HepG2 (cell line): ENCODE data around the gene NCOA5. TPM values are rescaled to one million over a fixed set of nuclear protein-coding genes. Genes with fewer than 3 reads are reported as not detected.

Experiments
- CAMTA2 ChIP-seq: sonication (generic); formaldehyde crosslinking; IDR thresholded peaks from 2 replicates; pipeline ENCODE4 v1.4.0; 2020; ENCODE audit warnings: mild to moderate bottlenecking, missing genetic modification reagents, borderline replicate concordance
- CREB1 ChIP-seq, 2 experiments: fragments of 450-650 bp in 1 of 2; IDR thresholded peaks; 2 replicates each; pipeline ENCODE4 v1.6.1; 2016 to 2017; ENCODE audit warnings: control low read depth in 1 of 2, mild to moderate bottlenecking in 1 of 2, missing compliant biosample characterization in 1 of 2, missing genetic modification characterization in 1 of 2
- DMTF1 ChIP-seq: sonication (generic); formaldehyde crosslinking; IDR thresholded peaks from 2 replicates; pipeline ENCODE4 v1.4.0; 2020; ENCODE audit warnings: mild to moderate bottlenecking, missing genetic modification reagents
- ELF4 ChIP-seq: sonication (generic); formaldehyde crosslinking; IDR thresholded peaks from 2 replicates; pipeline ENCODE4 v1.5.0; 2020; ENCODE audit warnings: missing genetic modification reagents, mild to moderate bottlenecking, moderate library complexity, borderline replicate concordance
- FIP1L1 ChIP-seq: fragments of 200-400 bp; formaldehyde crosslinking; IDR thresholded peaks from 2 replicates; pipeline ENCODE4 v1.6.1; 2018; ENCODE audit warnings: low read depth, mild to moderate bottlenecking, low read length, moderate library complexity, borderline replicate concordance; ENCODE audit not compliant: insufficient read depth
- GATAD2A ChIP-seq: IDR thresholded peaks from 2 replicates; pipeline ENCODE4 v1.6.1; 2016
- HOXA9 ChIP-seq: sonication (generic); formaldehyde crosslinking; IDR thresholded peaks from 2 replicates; pipeline ENCODE4 v1.8.1; 2022; ENCODE audit warnings: missing genetic modification reagents, mild to moderate bottlenecking, moderate library complexity, borderline replicate concordance
- MAZ ChIP-seq, 2 experiments: sonication (generic) in 1 of 2; formaldehyde crosslinking in 1 of 2; IDR thresholded peaks; 2 replicates each; pipeline versions ENCODE4 v1.5.0 to v1.6.1; 2012 to 2020; ENCODE audit warnings: low read depth in 2 of 2, mild to moderate bottlenecking in 2 of 2, borderline replicate concordance in 1 of 2, improper control_type of control experiment in 1 of 2, low read length in 1 of 2, missing genetic modification reagents in 1 of 2, moderate library complexity in 1 of 2
- MIXL1 ChIP-seq: IDR thresholded peaks from 2 replicates; pipeline ENCODE4 v1.6.1; 2016
- MTERF4 ChIP-seq: sonication (generic); formaldehyde crosslinking; IDR thresholded peaks from 2 replicates; pipeline ENCODE4 v1.8.0; 2023; ENCODE audit warnings: mild to moderate bottlenecking, missing genetic modification reagents
- NFE2L2 ChIP-seq: fragments of 150-350 bp; IDR thresholded peaks from 2 replicates; pipeline ENCODE4 v1.6.1; 2014; ENCODE audit warnings: low read length
- REPIN1 ChIP-seq: sonication (generic); formaldehyde crosslinking; IDR thresholded peaks from 2 replicates; pipeline ENCODE4 v1.8.0; 2022; ENCODE audit warnings: missing genetic modification reagents, low read depth, mild to moderate bottlenecking, borderline replicate concordance
- RNF2 ChIP-seq: fragments of 450-650 bp; conservative IDR thresholded peaks from 2 replicates; pipeline ENCODE4 v1.6.1; 2016; ENCODE audit warnings: low read depth
- SMYD3 ChIP-seq: sonication (generic); formaldehyde crosslinking; IDR thresholded peaks from 2 replicates; pipeline ENCODE4 v1.8.1; 2023; ENCODE audit warnings: mild to moderate bottlenecking, missing genetic modification reagents
- SNRNP70 ChIP-seq: fragments of 200-400 bp; formaldehyde crosslinking; IDR thresholded peaks from 2 replicates; pipeline ENCODE4 v1.6.1; 2017; ENCODE audit warnings: mild to moderate bottlenecking, low read depth, low read length, moderate library complexity
- UBTF ChIP-seq: sonication (generic); formaldehyde crosslinking; IDR thresholded peaks from 2 replicates; pipeline ENCODE4 v1.4.0; 2020; ENCODE audit warnings: mild to moderate bottlenecking, missing genetic modification reagents
- ZBTB8A ChIP-seq: sonication (generic); formaldehyde crosslinking; IDR thresholded peaks from 2 replicates; pipeline ENCODE4 v1.4.0; 2020; ENCODE audit warnings: mild to moderate bottlenecking, low read depth, missing genetic modification reagents, borderline replicate concordance
- ZFP82 ChIP-seq: sonication (generic); formaldehyde crosslinking; IDR thresholded peaks from 2 replicates; pipeline ENCODE4 v1.5.1; 2020; ENCODE audit warnings: mild to moderate bottlenecking, missing genetic modification reagents, borderline replicate concordance
- ZNF136 ChIP-seq: sonication (generic); formaldehyde crosslinking; IDR thresholded peaks from 2 replicates; pipeline ENCODE4 v1.8.1; 2022; ENCODE audit warnings: low read depth, mild to moderate bottlenecking, moderate library complexity, missing genetic modification reagents
- ZNF414 ChIP-seq: sonication (generic); formaldehyde crosslinking; IDR thresholded peaks from 2 replicates; pipeline ENCODE4 v1.5.0; 2020; ENCODE audit warnings: missing genetic modification reagents
- ZNF468 ChIP-seq: sonication (generic); formaldehyde crosslinking; IDR thresholded peaks from 2 replicates; pipeline ENCODE4 v1.8.0; 2022; ENCODE audit warnings: mild to moderate bottlenecking, moderate library complexity, missing genetic modification reagents
- ZNF558 ChIP-seq: sonication (generic); formaldehyde crosslinking; IDR thresholded peaks from 2 replicates; pipeline ENCODE4 v1.9.0; 2022; ENCODE audit warnings: mild to moderate bottlenecking, missing genetic modification reagents, borderline replicate concordance
- ZNF564 ChIP-seq: sonication (generic); formaldehyde crosslinking; IDR thresholded peaks from 2 replicates; pipeline ENCODE4 v1.8.1; 2023; ENCODE audit warnings: mild to moderate bottlenecking, missing genetic modification reagents
- polyA plus RNA-seq, 8 experiments: library from polyadenylated mRNA; depleted of rRNA in 3 of 8; stranded (reverse) in 7 of 8; unstranded in 1 of 8; fragments of >200 nt; fragmentation: Illumina TruSeq in 4 of 8; extraction: Trizol in 4 of 8; gene quantifications; 2 replicates each; pipeline versions ENCODE4 v1.2.1 to v1.2.3, GENCODE V29; 2011 to 2016; ENCODE audit warnings: low read depth in 4 of 8, missing spikeins in 1 of 8, mixed read lengths in 1 of 8; ENCODE audit not compliant: insufficient read depth in 1 of 8
- total RNA-seq, 5 experiments: library from RNA; depleted of rRNA; stranded (reverse); fragments of >200 nt; fragmentation: Illumina TruSeq; extraction: Trizol; gene quantifications; 2 replicates each; pipeline ENCODE4 v1.2.3, GENCODE V29; 2016; ENCODE audit warnings: low read depth in 1 of 5

NCOA5 gene
- total and polyA plus RNA-seq, 2 of the 13 experiments (the other 11 are each of a cell fraction or from before 2014, with no cell fraction given): 16.5 to 28.4 TPM

DNA sequence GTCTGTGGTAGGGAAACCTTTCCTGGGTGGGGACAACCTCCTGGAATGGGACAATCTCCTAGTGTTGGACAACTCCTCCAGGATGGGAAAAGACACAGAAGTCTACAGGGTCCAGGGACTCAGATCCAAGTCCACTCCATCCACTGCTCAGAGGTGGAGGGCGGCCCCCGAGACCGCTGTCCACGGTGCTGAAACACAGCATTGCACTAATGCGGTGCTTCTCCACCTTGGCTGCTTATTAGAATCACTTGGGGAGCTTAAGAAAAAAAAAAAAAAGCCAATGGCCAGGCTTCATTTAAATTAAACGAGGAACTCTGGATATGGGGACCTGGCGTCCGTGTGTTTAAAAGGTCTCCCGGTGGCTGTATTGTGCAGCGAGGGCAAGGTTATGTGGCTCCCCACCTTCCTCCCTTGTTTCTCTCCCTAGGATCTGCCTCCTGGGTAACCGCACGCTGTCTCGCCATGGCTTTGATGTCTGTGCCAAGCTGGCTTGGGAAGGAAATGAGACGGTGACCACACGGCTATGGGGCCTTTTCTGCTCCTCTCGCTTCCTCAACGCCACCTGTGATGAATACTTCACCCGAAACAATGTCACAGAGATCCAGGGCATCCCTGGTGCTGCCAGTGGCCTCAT, 48.7 kb downstream of the NCOA5 start (continued):
- TF ChIP-seq ZNF414 (CRISPR knock-in tag) (no peak), DMTF1 (CRISPR knock-in tag) (no peak), ZBTB8A (CRISPR knock-in tag) (0 out of 2 replicates have a peak, but pooled peaks have one; percentile 32), REPIN1 (peak; percentile 88), CREB1 (IDR thresholded peaks at IDR 0.05) (no peak), CREB1 (CRISPR knock-in tag; IDR thresholded peaks at IDR 0.05) (no peak), MAZ (IDR thresholded peaks at IDR 0.05; ENCODE audit: borderline replicate concordance, low read depth, low read length) (peak; percentile 70; the same call in 1 of the 2 replicates), MAZ (CRISPR knock-in tag; IDR thresholded peaks at IDR 0.05; ENCODE audit: low read depth) (peak; percentile 67; the same call in 1 of the 2 replicates), SMYD3 (no peak; the same call in 1 of the 2 replicates), CAMTA2 (CRISPR knock-in tag) (peak; percentile 96; the same call in 1 of the 2 replicates), SNRNP70 (no peak), ZNF136 (CRISPR knock-in tag) (no peak), ELF4 (CRISPR knock-in tag) (no peak), HOXA9 (peak; percentile 22; the same call in 1 of the 2 replicates), ZNF558 (CRISPR knock-in tag) (peak; percentile 93; the same call in 1 of the 2 replicates), GATAD2A (CRISPR knock-in tag) (peak; percentile 71), ZFP82 (CRISPR knock-in tag) (no peak), MIXL1 (CRISPR knock-in tag) (peak; percentile 95), RNF2 (no peak), UBTF (CRISPR knock-in tag) (no peak), ZNF468 (CRISPR knock-in tag) (no peak), MTERF4 (CRISPR knock-in tag) (peak; percentile 76; the same call in 1 of the 2 replicates), ZNF564 (CRISPR knock-in tag) (peak; percentile 68; the same call in 1 of the 2 replicates), NFE2L2 (no peak), FIP1L1 (no peak)
